NOMO-1 (cell line): ENCODE results near the gene ADGRD1.
"Not testable (repeated sequence)": the region's sequence is repeated elsewhere in the genome, so short reads cannot be mapped to it uniquely, and the experiment has no call there.

ENCODE experiments used
- DNase-seq, 2 experiments: peaks; one replicate each; lab custom pipeline; 2025; ENCODE audit not compliant: unreplicated experiment in 2 of 2; lab: John Stamatoyannopoulos, UW

The ADGRD1 gene

DNA sequence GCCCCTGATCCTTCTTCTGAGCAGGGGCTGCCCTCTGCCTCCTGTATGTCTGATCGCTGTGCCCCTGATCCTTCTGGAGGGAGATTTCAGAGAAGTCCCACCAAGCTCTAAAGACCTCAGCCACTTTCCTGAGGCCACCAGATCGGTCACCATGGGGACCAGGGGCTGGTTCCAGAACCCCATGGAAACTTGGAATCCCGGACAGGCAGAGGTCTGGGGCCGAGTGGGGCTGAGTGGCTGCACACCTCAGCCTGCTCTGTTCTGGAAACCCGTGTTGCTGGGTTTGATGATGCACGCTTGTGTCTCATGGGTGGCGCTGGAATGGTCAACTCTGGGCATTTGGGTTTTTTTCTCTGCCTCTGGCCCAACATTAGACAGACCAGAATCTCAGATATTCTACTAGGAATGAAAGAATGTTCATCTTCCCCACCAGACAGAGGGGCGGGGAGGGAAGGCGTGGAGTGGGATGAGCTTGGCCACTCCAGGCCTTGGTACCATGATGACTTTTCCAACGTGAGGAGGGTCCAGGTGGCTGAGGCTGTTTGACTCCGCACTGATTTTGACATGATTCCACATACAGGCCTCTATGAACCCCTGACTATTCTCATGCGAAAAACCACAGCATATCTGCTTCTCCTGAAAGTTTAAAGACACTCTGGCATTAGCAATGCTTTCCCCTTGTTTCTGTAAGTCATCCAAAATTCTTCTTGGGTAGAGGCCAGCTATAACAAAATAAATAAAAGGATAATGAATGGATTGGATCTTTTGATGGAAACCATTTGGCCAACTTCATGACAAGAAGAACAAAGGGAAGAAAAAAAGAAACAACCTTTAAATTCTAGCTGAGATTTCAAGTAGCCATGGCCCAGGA, 114.5 kb downstream of the ADGRD1 start:
- DNase-seq = no peak

GRCh38 chr12:131068926-131069720, 115.4 kb downstream of the ADGRD1 start:
- DNase-seq = not testable (repeated sequence)

- not testable (repeated sequence) for DNase-seq
Observed at GRCh38 chr12:131070136-131070535, 116.4 kb downstream of the ADGRD1 start.

DNA sequence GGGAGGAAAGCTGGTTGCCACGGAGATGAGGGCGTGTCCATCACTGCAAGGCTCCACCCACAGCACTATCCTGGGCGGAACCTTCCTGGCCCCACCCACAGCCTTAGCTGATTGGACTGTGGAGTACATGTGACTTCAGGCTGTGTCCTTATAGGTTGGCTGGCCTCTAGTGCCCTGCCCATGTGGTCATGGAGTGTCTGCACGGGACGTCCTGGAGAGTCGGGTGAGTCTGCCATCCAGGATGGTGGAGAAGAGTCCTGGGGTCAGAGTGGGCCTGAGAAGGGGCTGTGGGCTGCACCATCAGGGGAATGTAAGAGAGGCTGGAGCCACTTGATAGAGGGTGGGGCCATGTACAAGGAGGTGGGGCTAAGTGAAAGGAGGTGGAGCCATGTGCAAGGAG, 117.0 kb downstream of the ADGRD1 start:
- not testable (repeated sequence) for DNase-seq

GRCh38 chr12:131071234-131071820, 117.6 kb downstream of the ADGRD1 start:
- DNase-seq = not testable (repeated sequence)

GRCh38 chr12:131071950-131072349, 118.2 kb downstream of the ADGRD1 start:
- not testable (repeated sequence) for DNase-seq

GRCh38 chr12:131072451-131073230, 118.9 kb downstream of the ADGRD1 start:
- no peak for DNase-seq

DNA sequence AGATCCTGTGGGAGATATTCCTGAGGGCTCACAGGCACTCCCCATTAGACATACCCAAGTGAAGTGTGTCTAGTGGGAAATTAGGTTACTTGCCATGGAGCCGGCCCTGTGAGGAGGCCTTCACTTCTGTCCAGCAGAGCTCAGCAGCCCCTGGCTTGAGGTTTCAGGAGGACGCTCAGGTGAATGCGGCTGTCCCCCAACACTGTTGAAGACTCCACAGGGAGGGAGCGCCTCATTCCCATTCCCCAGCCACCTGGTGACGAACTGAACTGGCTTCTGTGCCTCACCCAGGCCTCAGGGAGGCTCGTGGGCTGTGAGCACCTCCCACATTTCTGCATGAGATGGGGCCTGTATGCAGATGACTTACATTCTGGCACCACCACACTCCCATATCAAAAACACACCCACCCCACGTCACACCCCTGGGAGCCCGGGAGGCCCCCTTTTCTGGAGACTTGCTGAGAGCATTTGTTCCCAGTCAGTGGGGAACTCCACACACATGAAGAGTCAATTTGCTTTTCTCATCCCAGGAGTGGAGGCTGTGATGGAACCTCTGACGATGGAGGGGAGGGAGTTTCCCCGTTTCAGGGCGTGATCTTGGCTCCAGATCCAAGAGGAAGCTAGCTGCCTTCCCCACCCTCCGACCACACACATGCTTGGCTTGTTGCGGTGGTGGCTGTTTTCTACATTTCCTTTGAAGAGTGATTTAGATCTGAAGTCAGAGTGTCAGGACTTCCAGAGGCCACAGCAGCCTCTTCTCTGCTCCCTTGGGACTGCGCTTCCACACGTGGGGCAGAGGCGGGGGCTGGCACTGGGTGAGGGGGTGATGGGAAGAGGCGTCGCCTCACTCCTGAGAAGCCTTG, 120.7 kb downstream of the ADGRD1 start:
- DNase-seq = no peak

GRCh38 chr12:131075194-131075593, 121.5 kb downstream of the ADGRD1 start:
- no peak for DNase-seq

DNA sequence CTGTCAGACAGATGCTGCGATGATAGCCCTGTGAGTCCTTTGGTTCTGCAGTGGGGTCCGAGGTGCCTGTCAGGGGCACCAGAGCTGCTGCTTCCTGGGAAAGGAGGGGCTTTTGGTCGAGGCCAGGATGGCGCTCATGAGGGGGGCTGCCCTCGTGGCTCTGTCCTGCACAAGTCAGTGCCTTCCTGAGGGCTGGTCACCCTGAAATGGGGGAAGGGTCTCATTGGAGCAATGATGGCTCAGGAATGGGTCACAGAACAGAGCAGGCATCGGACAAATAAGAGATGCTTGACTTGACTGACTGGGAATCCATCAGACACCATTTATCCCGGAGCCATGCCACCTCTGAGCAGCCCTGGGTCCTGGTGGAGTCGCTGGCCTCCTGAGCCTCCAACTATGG, 121.9 kb downstream of the ADGRD1 start:
- DNase-seq = no peak

DNA sequence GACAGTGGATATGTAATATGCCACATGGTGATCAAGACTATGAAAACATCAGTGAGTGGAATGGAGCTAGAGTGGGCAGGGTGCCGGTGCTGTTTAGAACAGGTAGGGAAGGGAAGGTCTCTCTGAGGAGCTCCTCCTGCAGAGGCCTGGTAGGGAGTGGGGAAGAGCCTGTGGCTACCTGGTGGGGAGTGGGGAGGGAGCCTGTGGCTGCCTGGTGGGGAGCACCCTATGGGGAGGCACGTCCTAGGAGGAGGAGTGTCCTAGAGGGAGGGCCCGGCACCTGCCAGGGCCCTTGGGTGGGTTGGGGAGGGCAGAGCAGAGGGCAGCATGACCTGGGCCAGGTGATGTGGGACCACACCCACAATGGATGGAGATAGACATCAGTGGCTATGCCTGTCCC, 122.6 kb downstream of the ADGRD1 start:
- no peak for DNase-seq

DNA sequence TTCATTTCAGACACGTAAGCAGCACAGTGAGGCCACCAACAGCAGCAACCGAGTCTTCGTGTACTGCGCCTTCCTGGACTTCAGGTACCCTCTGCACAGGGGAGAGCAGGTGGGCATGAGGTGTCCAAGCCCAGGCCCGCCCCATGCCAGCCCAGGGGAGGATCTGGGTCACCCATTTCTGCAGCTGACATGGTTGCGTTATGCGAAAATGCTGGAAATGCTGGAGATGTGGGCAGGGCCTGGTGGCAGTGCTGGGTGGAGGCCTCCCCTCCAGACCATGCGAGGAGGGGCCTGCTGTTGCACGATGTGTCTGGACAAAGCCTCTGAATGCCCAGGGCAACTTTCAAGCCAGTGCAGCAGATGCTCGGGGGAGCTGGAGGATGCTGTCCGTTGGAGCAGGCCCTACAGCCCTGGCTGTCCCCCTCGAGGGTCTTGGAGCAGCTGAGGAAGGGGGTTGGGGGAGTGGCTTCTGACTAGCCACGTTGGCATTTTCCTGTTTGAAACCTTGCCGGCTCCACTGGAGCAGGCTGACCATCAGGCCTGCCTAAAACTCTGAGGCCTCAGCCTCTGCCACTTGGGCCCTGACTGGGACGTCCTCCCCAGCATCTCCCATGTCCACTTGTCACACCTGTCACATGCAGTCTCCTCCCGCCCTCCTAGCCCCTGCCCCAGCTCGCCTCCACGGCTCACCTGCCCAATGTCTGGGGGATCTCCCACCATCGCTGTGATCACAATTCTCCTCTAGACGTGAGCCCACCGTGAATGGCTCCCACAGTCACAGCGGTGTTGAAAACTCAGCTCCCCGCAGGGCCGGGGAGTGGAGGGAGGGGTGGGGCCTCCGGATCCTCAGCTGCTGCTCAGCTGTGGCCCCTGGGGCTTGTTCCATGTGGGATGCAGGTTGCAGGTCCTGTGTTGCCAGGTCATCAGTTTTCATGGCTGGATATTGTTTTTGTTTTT, 123.4 kb downstream of the ADGRD1 start:
- DNase-seq = no peak

GRCh38 chr12:131077931-131078391, 124.3 kb downstream of the ADGRD1 start:
- no peak for DNase-seq

DNA sequence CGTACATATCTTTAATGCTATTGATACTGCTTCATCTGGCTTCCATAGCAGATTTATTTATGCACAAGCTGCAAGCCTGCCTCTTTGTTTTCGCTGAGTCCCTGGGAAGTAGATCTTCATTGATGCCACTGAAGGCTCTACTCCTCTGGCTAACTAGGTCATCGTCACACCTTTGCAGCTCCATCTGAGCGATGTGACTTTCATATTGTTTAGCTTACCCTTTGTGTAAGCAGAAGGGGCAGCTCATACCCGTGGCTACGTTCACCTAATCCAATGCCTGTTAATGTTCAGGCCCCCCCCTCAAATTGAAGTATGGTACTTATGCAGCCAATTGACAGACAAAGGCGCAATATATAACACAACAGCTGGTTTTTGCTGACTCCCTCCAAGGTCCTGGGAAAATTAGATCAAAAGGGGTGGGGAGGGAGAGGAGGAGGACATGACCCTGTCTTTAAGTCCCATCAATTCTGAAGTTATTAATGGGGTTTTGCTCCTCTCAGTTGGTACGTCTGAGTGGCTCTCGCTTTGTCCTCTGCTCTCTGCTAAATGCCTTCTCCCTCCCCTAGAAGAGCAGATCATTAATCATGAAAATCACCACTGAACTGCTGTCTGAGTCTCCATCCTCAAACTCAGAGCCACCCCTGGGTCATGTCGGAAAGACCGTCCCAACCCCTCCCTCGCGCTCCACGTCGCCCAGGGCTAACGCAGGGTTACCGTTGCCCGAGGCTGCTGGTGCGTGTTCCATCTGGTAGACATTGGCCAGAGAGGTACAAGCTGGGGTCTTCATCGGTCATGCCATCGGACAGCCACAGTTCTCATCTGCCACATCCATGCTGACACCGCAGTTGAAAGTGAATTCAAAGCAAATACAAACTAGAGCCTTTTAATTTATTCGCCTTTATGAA, 128.8 kb downstream of the ADGRD1 start:
- no peak for DNase-seq

DNA sequence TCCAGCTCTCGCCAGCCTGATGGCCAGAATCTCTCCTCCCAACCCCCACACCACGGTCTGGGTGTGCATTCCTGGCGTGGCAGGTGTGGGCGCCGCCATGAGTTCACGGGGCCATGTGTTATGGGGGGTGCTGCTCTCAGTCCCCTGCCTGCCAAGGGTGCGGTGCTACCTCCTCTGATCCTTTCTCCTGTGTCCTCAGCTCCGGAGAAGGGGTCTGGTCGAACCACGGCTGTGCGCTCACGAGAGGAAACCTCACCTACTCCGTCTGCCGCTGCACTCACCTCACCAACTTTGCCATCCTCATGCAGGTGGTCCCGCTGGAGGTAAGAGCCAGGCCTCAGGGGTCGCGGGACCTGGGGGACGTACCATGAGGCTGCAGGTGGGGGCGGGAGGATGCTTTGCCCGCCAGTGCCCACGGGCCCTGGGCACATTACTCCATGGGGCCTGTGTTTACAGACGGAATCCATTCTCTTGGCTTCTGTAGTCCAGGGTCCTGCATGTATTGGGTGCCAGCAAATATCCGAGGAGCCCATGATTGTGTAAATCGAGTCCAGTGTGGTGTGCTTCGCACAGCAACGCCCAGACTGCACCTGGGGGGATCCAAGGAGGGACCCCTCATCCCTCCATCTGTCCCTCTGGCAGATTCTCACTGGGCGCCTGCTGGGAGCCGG, 130.8 kb downstream of the ADGRD1 start:
- DNase-seq = no peak

GRCh38 chr12:131085125-131085815, 131.6 kb downstream of the ADGRD1 start:
- DNase-seq = no peak
